H1 (cell line): ENCODE data around the gene C15orf40.

Source experiments
- BCL11A ChIP-seq, 2 experiments: IDR thresholded peaks; one replicate each; pipeline ENCODE4 v1.6.1; 2011; ENCODE audit warnings: low read depth in 2 of 2, low read length in 2 of 2, mild to moderate bottlenecking in 2 of 2
- CHD2 ChIP-seq: IDR thresholded peaks from 2 replicates; pipeline ENCODE4 v1.6.1; 2012; ENCODE audit warnings: low read length, improper control_type of control experiment
- CREB1 ChIP-seq: IDR thresholded peaks from 2 replicates; pipeline ENCODE4 v1.6.1; 2012; ENCODE audit warnings: inconsistent platforms
- EP300 ChIP-seq, 2 experiments: IDR thresholded peaks; 1 replicate in 1 of 2; 2 replicates in 1 of 2; pipeline ENCODE4 v1.6.1; 2011 to 2012; ENCODE audit warnings: low read depth in 2 of 2, low read length in 2 of 2, mild to moderate bottlenecking in 2 of 2, borderline replicate concordance in 1 of 2, inconsistent platforms in 1 of 2, moderate library complexity in 1 of 2
- EZH2 ChIP-seq: fragments of 200-600 bp; sonication (generic); IDR thresholded peaks from 2 replicates; pipeline ENCODE4 v1.7.1; 2012; ENCODE audit warnings: low read depth, mild to moderate bottlenecking, moderate library complexity, low read length, inconsistent platforms; ENCODE audit not compliant: severe bottlenecking
- JUN ChIP-seq: IDR thresholded peaks from 2 replicates; pipeline ENCODE4 v1.6.1; 2011; ENCODE audit warnings: low read depth, mild to moderate bottlenecking, improper control_type of control experiment, low read length
- PHF8 ChIP-seq: fragments of 200-600 bp; sonication (generic); conservative IDR thresholded peaks from 2 replicates; pipeline ENCODE4 v1.7.1; 2012; ENCODE audit warnings: low read depth, mild to moderate bottlenecking, inconsistent platforms, low read length, moderate library complexity
- POLR2A ChIP-seq, 2 experiments: IDR thresholded peaks; 1 replicate in 1 of 2; 2 replicates in 1 of 2; pipeline ENCODE4 v1.6.1; 2011; ENCODE audit warnings: low read depth in 2 of 2, low read length in 2 of 2, mild to moderate bottlenecking in 2 of 2; ENCODE audit errors: control extremely low read depth in 1 of 2
- SP1 ChIP-seq: IDR thresholded peaks from 2 replicates; pipeline ENCODE4 v1.6.1; 2011; ENCODE audit warnings: low read depth, low read length
- TBP ChIP-seq: IDR thresholded peaks from 2 replicates; pipeline ENCODE4 v1.6.1; 2011; ENCODE audit warnings: low read depth, low read length, improper control_type of control experiment
- TF ChIP-seq, protein P1 (sequence below), 3 experiments: IDR thresholded peaks; 1 replicate in 2 of 3; 2 replicates in 1 of 3; pipeline versions ENCODE4 v1.5.1 to v1.6.1; 2011; ENCODE audit warnings: low read length in 3 of 3, mild to moderate bottlenecking in 3 of 3, inconsistent platforms in 2 of 3, low read depth in 1 of 3, moderate library complexity in 1 of 3; ENCODE audit not compliant: insufficient read depth in 1 of 3; ENCODE audit errors: control extremely low read depth in 1 of 3
- TF ChIP-seq, protein P2 (sequence below): IDR thresholded peaks from 2 replicates; pipeline ENCODE4 v1.6.1; 2011; ENCODE audit warnings: low read length, improper control_type of control experiment

DNA sequence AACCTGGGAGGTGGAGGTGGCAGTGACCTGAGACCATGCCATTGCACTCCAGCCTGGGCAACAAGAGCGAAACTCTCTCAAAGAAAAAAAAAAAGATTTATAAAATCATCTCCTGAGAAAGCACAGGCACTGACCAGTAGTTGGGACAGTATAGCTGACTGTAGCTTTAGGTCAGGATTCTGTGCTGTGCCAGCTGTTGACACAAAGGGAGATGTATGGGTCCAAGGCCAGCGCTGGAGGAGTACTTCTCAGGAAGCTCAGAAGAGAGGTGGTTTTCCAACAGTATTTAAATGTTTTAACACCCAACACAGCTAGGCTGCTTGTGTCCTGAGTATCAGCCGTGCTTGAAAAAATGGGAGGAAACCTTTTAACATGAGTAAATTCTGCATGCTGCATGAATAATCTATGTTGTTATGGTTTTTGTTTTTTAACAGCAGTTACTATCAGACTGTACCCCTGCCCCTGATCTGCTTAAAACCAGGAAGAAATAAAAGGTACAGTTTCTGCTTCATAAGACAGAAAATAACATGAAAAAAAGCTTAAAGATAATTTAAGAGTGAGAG, 18.9 kb downstream of the C15orf40 start:
- TF ChIP-seq BCL11A (IDR thresholded peaks at IDR 0.05; ENCODE audit: low read depth in 2 of 2, low read length in 2 of 2) (no peak), CHD2 (no peak), JUN (no peak), CREB1 (no peak), POLR2A (IDR thresholded peaks at IDR 0.05; ENCODE audit: control extremely low read depth in 1 of 2, low read depth in 2 of 2, low read length in 2 of 2) (no peak), EZH2 (no peak), PHF8 (no peak), EP300 (IDR thresholded peaks at IDR 0.05; ENCODE audit: borderline replicate concordance in 1 of 2, low read depth in 2 of 2, low read length in 2 of 2) (no peak), SP1 (no peak), TBP (no peak)
- TF ChIP-seq, protein P1, sequence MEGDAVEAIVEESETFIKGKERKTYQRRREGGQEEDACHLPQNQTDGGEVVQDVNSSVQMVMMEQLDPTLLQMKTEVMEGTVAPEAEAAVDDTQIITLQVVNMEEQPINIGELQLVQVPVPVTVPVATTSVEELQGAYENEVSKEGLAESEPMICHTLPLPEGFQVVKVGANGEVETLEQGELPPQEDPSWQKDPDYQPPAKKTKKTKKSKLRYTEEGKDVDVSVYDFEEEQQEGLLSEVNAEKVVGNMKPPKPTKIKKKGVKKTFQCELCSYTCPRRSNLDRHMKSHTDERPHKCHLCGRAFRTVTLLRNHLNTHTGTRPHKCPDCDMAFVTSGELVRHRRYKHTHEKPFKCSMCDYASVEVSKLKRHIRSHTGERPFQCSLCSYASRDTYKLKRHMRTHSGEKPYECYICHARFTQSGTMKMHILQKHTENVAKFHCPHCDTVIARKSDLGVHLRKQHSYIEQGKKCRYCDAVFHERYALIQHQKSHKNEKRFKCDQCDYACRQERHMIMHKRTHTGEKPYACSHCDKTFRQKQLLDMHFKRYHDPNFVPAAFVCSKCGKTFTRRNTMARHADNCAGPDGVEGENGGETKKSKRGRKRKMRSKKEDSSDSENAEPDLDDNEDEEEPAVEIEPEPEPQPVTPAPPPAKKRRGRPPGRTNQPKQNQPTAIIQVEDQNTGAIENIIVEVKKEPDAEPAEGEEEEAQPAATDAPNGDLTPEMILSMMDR (IDR thresholded peaks at IDR 0.05; ENCODE audit: control extremely low read depth in 1 of 3, insufficient read depth in 1 of 3, low read depth in 1 of 3, low read length in 3 of 3) = no peak
- TF ChIP-seq, protein P2, sequence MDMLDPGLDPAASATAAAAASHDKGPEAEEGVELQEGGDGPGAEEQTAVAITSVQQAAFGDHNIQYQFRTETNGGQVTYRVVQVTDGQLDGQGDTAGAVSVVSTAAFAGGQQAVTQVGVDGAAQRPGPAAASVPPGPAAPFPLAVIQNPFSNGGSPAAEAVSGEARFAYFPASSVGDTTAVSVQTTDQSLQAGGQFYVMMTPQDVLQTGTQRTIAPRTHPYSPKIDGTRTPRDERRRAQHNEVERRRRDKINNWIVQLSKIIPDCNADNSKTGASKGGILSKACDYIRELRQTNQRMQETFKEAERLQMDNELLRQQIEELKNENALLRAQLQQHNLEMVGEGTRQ = no peak
